ENCODE results near the gene SEC14L1.
"Not testable (repeated sequence)": the region's sequence is repeated elsewhere in the genome, so short reads cannot be mapped to it uniquely, and the experiment has no call there.

The SEC14L1 gene

DNA sequence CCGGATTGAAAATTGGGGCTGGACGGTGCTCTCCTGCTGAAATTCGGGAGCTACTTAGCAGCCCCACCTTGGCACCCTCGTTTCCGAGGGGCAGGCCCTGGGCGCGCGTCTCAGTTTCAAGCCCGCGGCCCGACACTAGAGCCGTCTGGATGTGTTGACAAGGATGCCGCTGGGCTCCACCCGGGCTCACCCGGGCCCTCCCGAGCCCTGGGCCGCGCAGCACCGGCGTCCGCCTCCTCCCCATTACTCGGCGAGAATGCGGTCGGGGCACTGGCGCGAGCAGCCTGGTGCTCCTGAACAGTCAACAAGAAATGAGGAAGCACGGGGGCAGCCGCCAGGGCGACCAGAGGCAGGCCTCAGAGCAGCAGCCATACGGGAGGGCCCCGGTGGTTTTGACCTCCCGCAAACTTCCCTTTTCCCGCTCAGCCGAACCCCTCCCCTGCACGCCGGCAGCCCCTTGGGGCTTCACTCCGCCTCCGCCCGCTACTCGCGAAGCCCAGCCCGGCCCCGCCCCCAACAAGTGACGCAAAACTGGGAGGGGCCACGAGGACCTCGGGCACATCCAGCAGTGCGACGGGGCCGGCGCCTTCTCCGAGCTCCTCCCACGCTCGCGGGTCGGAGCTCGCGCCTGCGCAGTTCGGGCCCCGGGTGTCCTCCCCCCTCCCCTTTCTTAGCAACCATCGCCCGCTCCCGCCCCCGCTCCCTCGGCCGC is 447 bp upstream of the SEC14L1 start:
- DNase-seq (ENCODE audit: insufficient read length, low spot score) (peak; percentile 98), FAIRE-seq (peak; percentile 95)

DNA sequence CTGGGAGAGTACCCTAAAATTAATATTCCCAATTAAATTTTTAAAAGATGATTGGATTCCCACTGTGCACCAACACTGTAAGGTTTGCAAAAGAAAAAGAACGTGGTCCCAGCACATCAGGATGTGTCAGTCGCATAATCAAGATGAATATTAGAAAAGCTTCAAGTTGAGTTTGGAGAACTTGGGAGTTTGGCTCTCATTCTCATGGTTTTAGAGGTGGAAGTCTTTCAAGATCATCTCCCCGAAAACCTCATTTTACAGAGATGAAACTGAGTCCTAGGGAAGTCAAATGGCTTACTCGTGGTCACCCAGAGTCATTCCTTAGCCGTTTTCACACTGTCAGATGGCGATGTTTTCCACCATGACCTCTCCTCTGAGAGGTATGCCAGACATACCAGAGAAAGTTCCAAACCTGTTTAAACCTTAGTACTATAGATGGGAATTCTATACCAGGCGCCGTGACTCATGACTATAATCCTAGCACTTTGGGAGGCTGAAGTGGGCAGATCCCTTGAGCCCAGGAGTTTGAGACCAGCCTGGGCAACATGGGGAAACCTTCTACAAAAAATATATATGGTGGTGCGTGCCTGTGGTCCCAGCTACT is 1.2 kb downstream of the SEC14L1 start:
- FAIRE-seq (no peak), DNase-seq (ENCODE audit: insufficient read length, low spot score) (no peak)

DNA sequence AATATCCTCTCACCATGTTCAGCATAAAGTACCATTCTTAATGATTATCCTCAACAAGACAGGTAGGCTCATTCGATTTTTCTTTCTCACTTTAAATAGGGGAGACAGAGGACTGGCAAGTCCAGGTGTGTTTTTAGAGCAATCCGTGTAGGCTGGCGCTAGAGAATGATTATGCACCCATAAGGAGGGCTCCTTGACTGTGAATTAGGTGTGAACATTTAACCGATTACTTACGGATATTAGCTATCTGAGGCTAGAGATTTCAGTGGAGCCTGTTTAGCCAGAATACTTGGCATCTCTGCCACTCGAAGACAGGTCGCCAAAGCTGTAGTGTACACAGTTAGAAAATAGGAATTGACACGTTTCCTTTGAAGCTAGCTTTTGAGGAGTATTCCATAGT is 1.9 kb downstream of the SEC14L1 start:
- DNase-seq (ENCODE audit: insufficient read length, low spot score) (no peak), FAIRE-seq (no peak)

DNA sequence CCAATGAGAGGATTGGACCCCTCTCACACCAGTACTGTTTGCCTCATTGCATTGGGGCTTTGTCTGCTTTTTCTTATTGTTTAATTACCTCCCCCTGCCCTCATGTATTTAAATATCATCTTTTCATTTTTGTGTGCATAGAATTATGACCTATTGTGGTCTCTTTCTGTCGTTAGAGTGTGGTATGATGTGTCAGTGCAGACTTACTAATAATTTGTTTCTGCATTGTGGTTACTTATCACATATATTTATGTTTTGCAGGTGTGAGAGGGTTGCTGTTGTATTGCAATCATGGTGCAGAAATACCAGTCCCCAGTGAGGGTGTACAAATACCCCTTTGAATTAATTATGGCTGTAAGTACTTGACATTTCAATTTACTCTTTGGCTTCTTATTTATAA is 2.5 kb downstream of the SEC14L1 start:
- FAIRE-seq (no peak), DNase-seq (ENCODE audit: insufficient read length, low spot score) (no peak)

DNA sequence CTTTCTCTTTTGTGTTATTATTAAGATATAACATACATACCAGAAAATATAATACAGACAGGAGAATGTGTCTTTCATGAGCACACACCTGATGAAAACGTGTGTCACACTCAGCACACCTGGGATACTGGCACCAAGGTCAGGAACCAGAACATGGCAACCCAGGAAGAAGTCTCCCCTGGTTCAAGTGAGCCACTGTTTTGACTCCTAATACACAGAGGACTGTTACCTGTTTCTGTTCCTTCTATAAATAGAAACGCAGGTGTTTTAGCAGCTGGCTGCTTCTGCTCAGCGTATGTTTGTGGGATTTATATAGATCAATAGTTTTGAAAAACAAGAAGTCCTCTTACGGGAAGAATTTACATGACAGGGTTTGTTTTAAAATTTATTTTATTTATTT is 3.5 kb downstream of the SEC14L1 start:
- no peak for FAIRE-seq
- no peak for DNase-seq (ENCODE audit: insufficient read length, low spot score)

DNA sequence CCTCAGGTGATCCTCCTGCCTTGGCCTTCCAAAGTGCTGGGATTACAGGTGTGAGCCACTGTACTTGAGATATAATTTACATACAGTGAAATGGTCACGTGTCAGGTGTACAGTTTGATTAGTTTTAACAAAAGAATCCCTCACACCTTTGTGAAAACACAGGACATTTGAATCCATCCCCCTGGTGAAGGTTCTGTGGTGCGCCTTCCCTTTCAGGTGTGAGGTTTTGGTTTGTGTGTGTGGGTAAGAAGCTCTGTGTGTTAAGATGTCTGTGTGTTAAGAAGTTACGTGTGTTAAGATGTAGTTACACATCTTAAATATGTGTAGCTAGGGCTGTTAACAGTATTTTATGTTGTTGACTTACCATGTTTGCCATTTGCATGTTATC is 4.4 kb downstream of the SEC14L1 start:
- DNase-seq (ENCODE audit: insufficient read length, low spot score): no peak

DNA sequence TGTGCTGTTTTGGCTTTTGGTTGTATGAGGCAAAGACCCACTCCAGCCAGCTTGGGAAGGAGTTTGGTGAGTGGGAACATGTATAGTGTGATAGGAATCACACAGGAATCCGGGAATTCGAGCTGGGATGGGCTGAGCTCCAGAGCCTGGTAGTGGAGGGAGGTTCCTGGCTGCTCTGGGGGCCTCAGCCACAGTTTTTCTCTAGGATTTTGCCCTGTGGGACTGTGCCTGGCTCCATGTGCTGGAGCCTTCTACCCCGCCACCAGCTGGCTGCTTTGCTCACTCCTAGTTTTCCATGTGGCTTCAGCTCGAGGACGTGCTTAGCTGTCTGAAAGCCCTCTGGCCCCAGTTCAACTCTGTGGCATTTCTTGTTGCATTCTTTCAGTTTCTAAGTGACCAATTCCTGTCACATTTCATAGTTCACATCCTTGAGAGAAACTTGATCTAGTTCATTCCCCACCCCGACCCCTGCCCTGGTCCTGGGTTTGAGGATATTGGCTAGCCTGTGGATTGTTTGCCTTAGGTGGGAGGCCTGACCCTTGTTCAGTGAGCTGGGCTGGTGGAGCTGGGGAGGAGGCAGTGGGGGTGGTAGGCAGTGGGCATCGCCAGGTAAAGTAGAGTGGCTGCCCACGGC is 5.0 kb downstream of the SEC14L1 start:
- peak; percentile 75 for DNase-seq (ENCODE audit: insufficient read length, low spot score)
- peak; percentile 67 for FAIRE-seq

More for the DNA sequence above, 4.4 kb downstream of the SEC14L1 start:
- FAIRE-seq: peak; percentile 4

DNA sequence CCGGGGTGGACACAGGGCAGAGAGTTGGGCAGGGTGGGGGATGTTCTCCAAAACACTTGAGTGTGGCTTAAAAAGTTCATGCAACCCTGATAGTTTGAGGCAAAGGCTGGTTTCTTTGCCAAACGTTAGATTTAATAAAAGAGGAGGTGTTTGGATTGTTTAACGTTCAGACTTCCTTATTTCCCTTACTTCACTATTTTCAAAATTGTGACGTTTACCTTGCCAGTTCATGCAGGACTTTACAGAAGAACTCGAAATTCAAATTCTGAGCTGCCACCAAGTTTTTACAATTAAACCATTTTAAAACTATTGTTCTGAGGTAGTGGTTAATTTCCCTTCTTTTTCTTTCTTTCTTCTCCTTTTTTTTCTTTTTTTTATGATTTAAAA is 5.5 kb downstream of the SEC14L1 start:
- FAIRE-seq (no peak), DNase-seq (ENCODE audit: insufficient read length, low spot score) (no peak)

DNA sequence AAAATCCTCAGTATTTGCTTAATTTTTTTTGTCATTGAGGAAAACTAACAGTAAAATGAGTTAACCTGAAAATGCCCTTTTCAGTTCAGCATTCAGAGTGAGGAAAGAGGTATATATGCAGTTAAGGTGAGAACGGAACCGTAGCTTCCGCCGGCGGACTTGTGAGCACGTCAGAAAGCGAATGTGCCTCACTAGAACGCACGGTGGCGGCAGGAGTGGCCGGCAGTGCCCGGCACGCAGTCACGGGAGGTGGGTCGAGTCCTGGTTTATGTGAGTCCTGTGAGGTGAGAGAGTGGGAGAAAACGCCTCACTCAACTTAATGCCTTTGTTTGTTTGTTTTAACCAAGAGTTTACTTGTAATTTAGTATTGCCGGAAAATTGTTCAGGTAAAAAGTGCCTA is 6.1 kb downstream of the SEC14L1 start:
- DNase-seq (ENCODE audit: insufficient read length, low spot score) (no peak), FAIRE-seq (no peak)

DNA sequence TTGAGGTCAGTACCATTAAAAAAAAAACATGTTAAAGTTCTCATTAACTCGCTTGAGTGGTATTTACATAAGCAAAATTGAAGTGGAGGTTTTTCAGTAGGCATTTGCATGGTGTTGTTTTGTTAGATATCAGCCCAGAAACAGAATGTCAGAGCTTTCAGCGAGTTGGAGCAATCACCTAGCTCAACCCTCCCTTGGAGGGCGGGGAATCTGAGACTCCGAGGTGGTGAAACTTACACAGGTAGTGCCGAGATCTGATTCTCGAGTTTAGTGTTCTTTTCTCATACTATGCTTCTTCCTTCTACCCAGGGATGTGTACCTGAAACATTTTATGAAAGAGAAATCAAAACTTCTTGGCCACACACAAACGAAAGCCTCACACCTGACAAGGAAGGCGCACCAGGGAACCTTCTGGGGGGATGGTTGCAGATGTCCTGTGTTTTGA is 6.6 kb downstream of the SEC14L1 start:
- no peak for DNase-seq (ENCODE audit: insufficient read length, low spot score)
- FAIRE-seq: no peak

DNA sequence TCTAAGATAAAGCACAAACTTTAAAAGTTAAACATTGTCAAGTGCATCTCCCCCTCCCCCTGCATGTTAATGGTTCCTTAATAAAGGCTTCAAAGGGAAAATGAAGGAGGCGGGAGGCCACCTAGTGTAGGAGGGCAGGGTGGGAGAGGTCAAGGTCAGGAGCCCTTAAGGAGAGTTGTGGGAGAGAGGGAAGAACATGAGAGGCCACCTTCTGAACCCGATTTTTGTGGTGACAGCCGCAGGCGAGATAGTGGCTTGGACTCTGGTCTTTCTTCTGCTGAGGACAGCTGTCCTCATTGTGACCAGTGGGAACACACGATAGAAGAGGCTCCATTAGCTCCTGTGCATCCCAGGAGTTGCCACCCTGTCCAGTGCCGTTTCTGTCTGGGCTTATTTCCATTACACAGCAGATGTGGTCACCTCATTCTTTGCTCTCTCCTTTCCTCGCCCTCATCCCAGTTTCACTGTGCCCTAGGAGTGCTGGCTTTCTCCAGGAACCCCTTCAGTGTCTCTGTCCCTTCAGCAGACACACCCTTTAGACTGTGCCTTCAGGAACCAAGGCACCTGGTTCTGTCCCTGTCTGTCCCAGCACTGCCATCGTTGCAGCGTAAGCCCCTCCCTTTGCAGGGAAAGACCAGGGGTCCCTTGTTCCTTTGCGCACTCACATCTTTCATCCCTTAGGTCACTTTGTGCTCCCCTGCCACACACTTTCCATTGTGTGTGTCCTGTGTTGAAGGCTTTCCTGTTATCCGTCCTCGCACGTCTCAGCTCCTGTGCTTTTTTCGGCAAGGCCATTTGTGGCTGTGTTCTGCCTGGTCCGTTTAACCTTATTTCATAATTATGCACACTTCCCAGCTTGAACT is 7.5 kb downstream of the SEC14L1 start:
- no peak for DNase-seq (ENCODE audit: insufficient read length, low spot score)
- FAIRE-seq: peak; percentile 38

DNA sequence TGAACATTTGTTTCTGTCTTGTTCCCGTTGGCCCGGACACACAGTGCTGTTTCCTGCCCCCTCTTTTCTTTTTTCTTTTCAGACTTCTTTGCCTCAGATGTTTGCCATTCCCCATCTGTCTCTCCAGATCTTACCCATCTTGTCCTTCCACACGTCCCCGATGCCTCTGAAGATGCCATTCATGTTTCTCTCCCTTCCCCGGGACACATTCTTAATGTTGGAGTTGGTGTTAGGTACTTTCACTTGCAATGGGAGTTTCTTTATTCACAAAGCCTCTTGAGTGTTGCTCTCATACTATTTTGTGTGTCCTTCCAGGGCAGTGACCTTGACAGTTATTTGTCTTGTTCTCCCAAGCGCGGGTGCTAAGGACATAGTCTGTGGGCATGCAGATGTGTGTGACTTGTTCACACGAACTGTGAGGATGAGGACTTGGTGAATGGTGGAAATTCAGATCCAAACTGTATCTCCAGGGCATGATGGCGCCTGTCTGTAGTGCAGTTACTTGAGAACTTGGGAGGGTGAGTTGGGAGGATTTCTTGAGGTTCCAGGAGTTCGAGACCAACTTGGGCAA is 8.3 kb downstream of the SEC14L1 start:
- FAIRE-seq: no peak
- no peak for DNase-seq (ENCODE audit: insufficient read length, low spot score)

DNA sequence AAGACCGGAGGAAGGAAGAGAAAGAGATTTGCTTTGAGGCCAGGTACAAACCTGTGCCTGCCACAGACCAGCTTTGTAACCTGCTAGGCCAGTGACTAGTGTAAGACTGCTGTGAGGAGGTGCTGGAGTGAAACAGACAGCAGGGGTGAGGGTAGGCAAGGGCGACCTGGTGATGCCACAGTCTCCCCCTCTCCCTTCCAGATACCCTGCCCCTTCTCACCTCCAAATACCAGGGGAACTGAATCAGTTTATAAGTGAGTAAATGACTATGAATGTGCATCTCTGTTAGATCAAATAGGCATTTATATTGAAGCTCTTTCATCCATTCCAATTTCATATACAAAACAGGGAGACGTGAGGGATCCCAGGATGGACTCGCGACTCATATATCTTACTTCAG is 9.4 kb downstream of the SEC14L1 start:
- DNase-seq (ENCODE audit: insufficient read length, low spot score) (no peak), FAIRE-seq (peak; percentile 49)

DNA sequence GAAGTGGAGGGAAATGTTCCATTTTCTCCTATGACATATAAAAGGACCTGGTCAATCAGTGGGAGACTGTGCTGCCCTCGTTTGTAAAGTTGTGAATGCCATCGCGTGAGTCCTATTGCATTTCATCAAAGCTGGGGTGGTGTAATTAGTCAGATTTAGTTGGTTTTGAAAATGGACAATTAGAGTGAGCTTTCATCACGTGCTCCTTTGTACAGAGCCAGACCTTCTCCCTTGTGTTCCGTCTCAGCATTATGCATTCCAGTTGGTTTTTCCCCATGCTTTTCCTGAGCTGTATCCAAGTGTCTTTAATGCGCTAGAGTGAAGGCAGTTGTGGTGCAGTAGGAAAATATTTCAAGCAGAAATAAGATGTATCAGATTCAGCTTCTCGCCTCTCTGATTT is 10.4 kb downstream of the SEC14L1 start:
- FAIRE-seq (no peak), DNase-seq (ENCODE audit: insufficient read length, low spot score) (no peak)

DNA sequence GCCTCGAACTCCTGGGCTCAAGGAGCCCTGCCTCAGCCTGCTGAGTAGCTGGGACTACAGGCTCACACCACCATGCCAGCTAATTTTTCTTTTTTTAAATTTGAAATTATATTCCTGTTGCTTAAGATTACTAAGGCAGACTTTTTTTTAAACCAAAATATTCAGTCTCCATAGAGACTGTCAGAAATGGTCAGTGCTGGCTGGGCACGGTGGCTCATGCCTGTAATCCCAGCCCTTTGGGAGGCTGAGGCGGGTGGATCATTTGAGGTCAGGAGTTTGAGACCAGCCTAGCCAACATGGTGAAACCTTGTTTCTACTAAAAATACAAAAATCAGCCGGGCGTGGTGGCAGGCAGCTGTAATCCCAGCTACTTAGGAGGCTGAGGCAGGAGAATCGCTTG is 11.3 kb downstream of the SEC14L1 start:
- DNase-seq (ENCODE audit: insufficient read length, low spot score); FAIRE-seq: not testable (repeated sequence)

DNA sequence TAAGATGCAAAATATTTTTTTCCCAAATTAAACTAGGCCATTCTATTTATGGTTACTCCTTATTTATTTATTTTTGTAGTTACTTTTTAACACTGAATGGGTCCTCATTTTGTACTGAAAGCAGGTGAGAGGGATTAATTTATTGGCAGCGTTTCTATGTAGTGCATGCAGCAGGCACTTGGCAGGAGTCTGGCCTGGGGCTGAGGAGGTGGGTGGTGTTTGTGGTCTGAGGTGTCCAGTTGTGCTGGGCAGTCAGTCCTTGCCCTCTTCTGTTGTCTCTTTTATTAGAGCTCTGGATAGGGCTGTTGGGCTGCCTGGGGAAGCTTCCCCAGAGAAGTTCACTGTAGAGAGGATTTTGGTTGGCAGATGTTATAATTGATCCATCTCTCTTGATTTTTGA is 12.7 kb downstream of the SEC14L1 start:
- no peak for DNase-seq (ENCODE audit: insufficient read length, low spot score)
- FAIRE-seq: no peak

DNA sequence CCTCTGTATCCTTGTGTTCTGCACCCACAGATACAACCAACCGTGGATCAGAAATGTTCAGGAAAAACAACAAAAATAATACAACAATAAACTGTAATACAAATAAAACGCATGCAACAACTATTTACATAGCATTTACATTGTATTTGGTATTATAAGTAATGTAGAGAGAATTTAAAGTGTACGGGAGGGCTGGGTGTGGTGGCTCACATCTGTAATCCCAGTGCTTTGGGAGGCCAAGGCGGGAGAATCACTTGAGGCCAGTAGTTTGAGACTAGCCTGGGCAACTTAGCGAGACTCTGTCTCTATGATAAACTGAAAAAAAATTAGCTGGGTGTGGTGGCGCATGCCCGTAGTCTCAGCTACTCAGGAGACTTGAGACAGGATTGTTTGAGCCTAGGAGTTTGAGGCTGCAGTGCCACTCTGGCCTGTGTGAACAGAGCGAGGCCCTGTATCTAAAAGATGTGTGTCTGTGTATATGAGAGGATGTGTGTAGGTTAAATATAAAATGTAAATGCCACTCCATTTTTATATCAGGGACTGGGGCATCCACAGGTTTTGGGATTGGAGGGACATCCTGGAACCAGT is 13.3 kb downstream of the SEC14L1 start:
- DNase-seq (ENCODE audit: insufficient read length, low spot score) (no peak), FAIRE-seq (no peak)

DNA sequence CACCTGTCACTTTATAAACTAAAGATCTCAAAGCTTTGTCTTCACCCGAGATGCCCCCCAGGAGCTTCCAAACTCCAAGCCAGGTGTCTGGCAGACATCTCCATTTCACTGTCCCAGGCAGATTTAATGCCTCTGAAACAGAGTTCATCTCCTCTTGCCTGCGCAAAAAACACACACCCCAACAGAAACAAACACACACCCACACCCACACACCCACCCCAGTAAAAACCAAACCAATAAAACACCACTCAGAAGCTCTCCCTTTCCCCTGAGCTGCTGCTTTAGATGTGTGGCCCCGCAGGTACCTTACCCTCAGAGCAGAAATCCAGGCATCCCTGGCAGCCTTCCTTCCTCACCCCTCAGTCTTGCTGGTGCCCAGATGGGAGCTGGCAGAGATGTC is 14.4 kb downstream of the SEC14L1 start:
- no peak for DNase-seq (ENCODE audit: insufficient read length, low spot score)
- FAIRE-seq: no peak

DNA sequence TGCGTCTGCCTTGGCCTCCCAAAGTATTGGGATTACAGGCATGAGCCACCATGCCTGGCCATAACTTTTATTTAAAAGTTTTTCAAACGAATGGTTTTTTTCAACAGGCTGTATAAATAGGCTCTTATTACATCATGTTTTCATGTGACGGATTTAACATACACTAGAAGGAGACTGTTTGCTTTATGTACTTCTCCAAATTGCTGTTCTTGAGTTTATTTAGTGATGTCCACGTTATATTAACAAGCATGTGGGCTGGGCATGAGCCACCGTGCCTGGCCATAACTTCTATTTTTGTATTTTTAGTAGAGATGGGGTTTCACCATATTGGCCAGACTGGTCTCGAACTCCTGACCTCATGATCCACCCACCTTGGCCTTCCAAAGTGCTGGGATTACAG is 17.0 kb downstream of the SEC14L1 start:
- DNase-seq (ENCODE audit: insufficient read length, low spot score); FAIRE-seq: not testable (repeated sequence)

DNA sequence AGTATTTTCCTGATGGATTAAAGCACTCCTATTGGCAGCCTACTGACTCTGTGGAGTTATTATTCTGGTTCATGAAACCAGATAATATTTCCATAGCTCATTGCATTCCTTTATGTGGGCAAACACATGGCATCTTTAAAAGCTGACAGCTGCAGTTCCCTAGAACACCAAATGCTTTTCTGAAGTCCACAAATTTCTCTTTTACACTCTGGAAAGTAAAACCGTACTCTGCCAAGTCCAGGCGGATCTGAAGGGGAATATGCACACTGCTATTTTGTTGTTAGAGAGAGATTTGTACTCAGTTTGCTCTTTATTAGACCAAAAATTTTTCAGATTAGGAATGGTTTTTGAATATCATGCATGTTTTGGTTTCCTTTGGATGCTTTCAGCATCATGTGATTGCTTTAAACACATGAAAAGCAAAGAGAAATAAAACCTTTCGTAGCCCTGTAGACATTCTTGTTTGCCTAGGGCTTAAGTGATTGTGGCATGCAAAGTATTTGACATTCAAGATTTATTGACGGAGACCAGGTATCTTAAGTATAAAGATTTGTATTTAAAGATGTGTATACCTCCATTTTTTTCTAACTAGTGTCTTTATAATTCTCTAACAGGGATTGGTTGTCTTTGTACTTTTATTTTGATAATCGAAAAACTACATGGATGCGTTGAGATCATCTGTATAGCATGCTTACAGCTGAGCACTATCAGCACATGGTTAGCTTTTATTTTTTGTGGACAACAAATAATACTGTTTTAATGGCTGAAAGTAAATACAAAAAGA is 19.5 kb downstream of the SEC14L1 start:
- FAIRE-seq (no peak), DNase-seq (ENCODE audit: insufficient read length, low spot score) (no peak)

Data from HTR-8/SVneo (cell line).